Fibroblast of lung (primary cell): Measurements from ENCODE around the gene STRN3. TPM values are rescaled to one million over a fixed set of nuclear protein-coding genes. Genes with fewer than 3 reads are reported as not detected.
A peak's percentile ranks its signal among the peaks of the same experiment; 100 is the strongest.

ENCODE experiments used
- DNase-seq, 2 donors: peaks; one replicate each; pipeline versions ENCODE4 v3.0.0 to v3.0.0-alpha.2; 2010; ENCODE audit warnings: low read depth in 2 of 2
- H2AFZ ChIP-seq: 2 replicates; pipeline ENCODE4 v1.5.1; 2012; ENCODE audit warnings: low read length, control low read depth, inconsistent platforms
- H3K27ac ChIP-seq: 2 replicates; pipeline ENCODE4 v1.5.1; 2011; ENCODE audit warnings: low read length, control low read depth; ENCODE audit not compliant: insufficient read depth
- H3K27me3 ChIP-seq: 2 replicates; pipeline ENCODE4 v1.5.1; 2011; ENCODE audit warnings: mild to moderate bottlenecking, low read length; ENCODE audit not compliant: control insufficient read depth, insufficient read depth
- H3K36me3 ChIP-seq: 2 replicates; pipeline ENCODE4 v1.5.1; 2011; ENCODE audit warnings: low read length; ENCODE audit not compliant: control insufficient read depth, insufficient read depth
- H3K4me1 ChIP-seq: 2 replicates; pipeline ENCODE4 v1.5.1; 2011; ENCODE audit warnings: low read length; ENCODE audit not compliant: control insufficient read depth, insufficient read depth; ENCODE audit errors: extremely low read depth
- H3K4me2 ChIP-seq: 2 replicates; pipeline ENCODE4 v1.5.1; 2011; ENCODE audit warnings: low read length, control low read depth; ENCODE audit not compliant: insufficient read depth; ENCODE audit errors: extremely low read depth
- H3K4me3 ChIP-seq, 4 experiments: fragments of 200-600 bp in 1 of 4; sonication (generic) in 1 of 4; replicated peaks in 1 of 4; 2 replicates each; pipeline ENCODE4 v1.5.1; 2011 to 2016; ENCODE audit warnings: low read length in 4 of 4, low read depth in 3 of 4, mild to moderate bottlenecking in 3 of 4, control low read depth in 2 of 4, inconsistent platforms in 1 of 4, mixed read lengths in 1 of 4; ENCODE audit not compliant: insufficient read depth in 1 of 4; ENCODE audit errors: control extremely low read depth in 1 of 4
- H3K79me2 ChIP-seq: 2 replicates; pipeline ENCODE4 v1.5.1; 2012; ENCODE audit warnings: mild to moderate bottlenecking, low read length, inconsistent platforms; ENCODE audit not compliant: control insufficient read depth, insufficient read depth
- H3K9ac ChIP-seq: 2 replicates; pipeline ENCODE4 v1.5.1; 2011; ENCODE audit warnings: mild to moderate bottlenecking, low read length, control low read depth; ENCODE audit not compliant: insufficient read depth
- H3K9me3 ChIP-seq: 2 replicates; pipeline ENCODE4 v1.5.1; 2012; ENCODE audit warnings: low read depth, low read length; ENCODE audit not compliant: control insufficient read depth, insufficient read depth
- H4K20me1 ChIP-seq: 2 replicates; pipeline ENCODE4 v1.5.1; 2011; ENCODE audit warnings: low read length; ENCODE audit not compliant: control insufficient read depth, insufficient read depth; ENCODE audit errors: extremely low read depth
- CTCF ChIP-seq, 2 donors: IDR thresholded peaks in 1 of 2; conservative IDR thresholded peaks in 1 of 2; 1 replicate in 1 of 2; 2 replicates in 1 of 2; pipeline ENCODE4 v1.5.1; 2011 to 2012; ENCODE audit warnings: low read length in 2 of 2, control low read depth in 1 of 2, inconsistent platforms in 1 of 2, low read depth in 1 of 2, mild to moderate bottlenecking in 1 of 2
- EZH2 ChIP-seq: IDR thresholded peaks from 2 replicates; pipeline ENCODE4 v1.5.1; 2012; ENCODE audit warnings: low read length, control low read depth, mild to moderate bottlenecking; ENCODE audit errors: missing control alignments
- polyA plus RNA-seq, 2 donors: library from polyadenylated mRNA; depleted of rRNA in 1 of 2; stranded (reverse) in 1 of 2; unstranded in 1 of 2; fragments of >200 nt; gene quantifications; 2 replicates each; pipeline ENCODE4 v1.2.1, GENCODE V29; 2011 to 2012; ENCODE audit warnings: missing spikeins in 1 of 2
- total RNA-seq: library from RNA; depleted of rRNA; stranded (reverse); fragments of >200 nt; gene quantifications from 2 replicates; pipeline ENCODE4 v1.2.1, GENCODE V29; 2014

Gene STRN3
- total and polyA plus RNA-seq, 2 donors (not counting 1 experiment from before 2014, with no cell fraction given) = 42.0 to 88.2 TPM

GRCh38 chr14:31060253-31060875 is 34.2 kb upstream of the STRN3 start:
- H3K79me2 ChIP-seq = no peaks in the 10 kb centered on the region
- DNase-seq = no peak
- no peak overlapping the region for H3K9ac ChIP-seq
- no peaks in the 10 kb centered on the region for H4K20me1 ChIP-seq
- no peak overlapping the region for H3K4me2 ChIP-seq
- no peak overlapping the region for H3K4me3 ChIP-seq
- no peaks in the 10 kb centered on the region for H3K36me3 ChIP-seq
- H3K27me3 ChIP-seq = no peaks in the 10 kb centered on the region
- H3K27ac ChIP-seq = no peak overlapping the region
- H2AFZ ChIP-seq = no peak overlapping the region
- TF ChIP-seq EZH2 (no peak), CTCF (conservative IDR thresholded peaks at IDR 0.05 in 1 of 2, IDR thresholded peaks at IDR 0.05 in 1 of 2; ENCODE audit: low read depth in 1 of 2, low read length in 2 of 2) (no peak)
- H3K9me3 ChIP-seq = no peaks in the 10 kb centered on the region
- H3K4me1 ChIP-seq = peaks cover 2% of the 10 kb centered on the region

- Histone ChIP-seq H3K27ac (no peak overlapping the region), H3K9ac (no peak overlapping the region), H3K9me3 (no peaks in the 10 kb centered on the region), H3K27me3 (no peaks in the 10 kb centered on the region), H3K79me2 (no peaks in the 10 kb centered on the region), H2AFZ (no peak overlapping the region), H3K4me1 (peaks cover 2% of the 10 kb centered on the region), H3K36me3 (no peaks in the 10 kb centered on the region), H3K4me3 (no peak overlapping the region), H4K20me1 (no peaks in the 10 kb centered on the region), H3K4me2 (no peak overlapping the region)
- no peak for TF ChIP-seq EZH2
- no peak for TF ChIP-seq CTCF (conservative IDR thresholded peaks at IDR 0.05 in 1 of 2, IDR thresholded peaks at IDR 0.05 in 1 of 2; ENCODE audit: low read depth in 1 of 2, low read length in 2 of 2)
- peak; percentile 88 to 94 for DNase-seq
Observed at GRCh38 chr14:31059152-31059924, 33.2 kb upstream of the STRN3 start.

GRCh38 chr14:31057701-31058364 is 31.7 kb upstream of the STRN3 start:
- no peak overlapping the region for H3K27ac ChIP-seq
- TF ChIP-seq EZH2 (no peak), CTCF (conservative IDR thresholded peaks at IDR 0.05 in 1 of 2, IDR thresholded peaks at IDR 0.05 in 1 of 2; ENCODE audit: low read depth in 1 of 2, low read length in 2 of 2) (no peak)

More at GRCh38 chr14:31057701-31058364, 31.7 kb upstream of the STRN3 start:
- H3K9ac ChIP-seq = no peak overlapping the region
- no peaks in the 10 kb centered on the region for H3K27me3 ChIP-seq
- H3K4me3 ChIP-seq = no peak overlapping the region
- H3K36me3 ChIP-seq = no peaks in the 10 kb centered on the region
- no peak overlapping the region for H3K4me2 ChIP-seq
- no peaks in the 10 kb centered on the region for H3K79me2 ChIP-seq
- DNase-seq = no peak
- H4K20me1 ChIP-seq = no peaks in the 10 kb centered on the region
- no peaks in the 10 kb centered on the region for H3K9me3 ChIP-seq
- H3K4me1 ChIP-seq = peaks cover 2% of the 10 kb centered on the region
- no peak overlapping the region for H2AFZ ChIP-seq
